Measurements from ENCODE around the gene MYH9. TPM values are rescaled to one million over a fixed set of nuclear protein-coding genes. Genes with fewer than 3 reads are reported as not detected.

MYH9 gene
- total RNA-seq, 2 experiments from 2014 or later = 901 to 925 TPM

DNA sequence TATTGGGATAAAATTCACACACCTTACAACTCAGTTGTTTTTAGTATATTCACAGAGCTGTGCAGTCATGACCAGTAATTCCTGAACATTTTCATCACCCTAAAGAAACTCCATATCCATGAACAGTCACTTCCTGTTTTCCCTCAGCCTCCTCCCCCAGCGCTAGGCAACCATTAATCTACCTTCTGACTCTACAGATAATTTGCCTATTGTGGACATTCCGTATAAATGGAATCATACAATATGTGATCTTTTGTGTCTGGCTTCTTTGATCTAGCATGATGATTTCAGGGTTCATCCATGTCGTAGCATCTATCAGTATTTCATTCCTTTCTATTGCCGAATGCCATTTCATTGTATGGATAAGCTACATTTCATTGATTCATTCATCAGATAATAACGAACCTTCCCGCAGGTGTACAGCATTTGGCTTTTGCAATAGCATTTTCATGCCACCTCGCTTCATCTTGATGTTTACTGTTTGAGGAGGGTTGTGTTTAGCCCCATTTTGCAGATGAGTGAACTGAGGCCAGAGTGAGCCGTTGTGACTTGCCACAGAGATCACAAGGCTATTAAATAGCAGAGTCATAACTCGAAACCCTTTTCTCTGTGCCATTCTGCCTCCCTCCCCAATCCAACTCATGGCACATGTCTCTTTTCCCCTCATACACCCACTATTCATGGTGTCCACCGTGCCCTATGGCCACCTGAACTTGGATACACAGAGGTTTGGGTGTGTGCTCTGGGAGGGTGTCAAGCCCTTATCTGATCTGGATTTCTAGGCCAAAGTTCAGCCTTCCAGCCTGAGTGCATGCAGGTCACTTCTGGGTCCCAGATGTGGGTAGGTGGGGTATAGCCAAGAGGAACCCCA, 11.1 kb upstream of the MYH9 start:
- intact Hi-C loops (cut with DNase I, micrococcal nuclease) = no loop called here
- H3K27me3 ChIP-seq (ENCODE audit: control insufficient read depth in 1 of 2, insufficient read depth in 2 of 2, low read length in 2 of 2) = no peaks in the 10 kb centered on the region
- H3K9me3 ChIP-seq (ENCODE audit: control insufficient read depth in 1 of 2, insufficient read depth in 1 of 2, low read length in 2 of 2) = no peaks in the 10 kb centered on the region
- Mint-ChIP-seq H3K27me3 (no peaks in the 10 kb centered on the region), H3K9me3 (no peaks in the 10 kb centered on the region), H3K27ac (no peak overlapping the region), H3K4me3 (no peak overlapping the region), H3K36me3 (ENCODE audit: low read depth) (no peaks in the 10 kb centered on the region), H3K4me1 (ENCODE audit: low read depth) (peaks cover 27% of the 10 kb centered on the region)
- ATAC-seq (ENCODE audit: poor library complexity) (no peak), DNase-seq (no peak)
- POLR2A ChIA-PET = interaction anchor here (0.9 kb wide), 1 partner anchor 37 kb away, joined by 3 read pairs; no protein-coding TSS in a partner anchor
- TF ChIP-seq, protein P1, sequence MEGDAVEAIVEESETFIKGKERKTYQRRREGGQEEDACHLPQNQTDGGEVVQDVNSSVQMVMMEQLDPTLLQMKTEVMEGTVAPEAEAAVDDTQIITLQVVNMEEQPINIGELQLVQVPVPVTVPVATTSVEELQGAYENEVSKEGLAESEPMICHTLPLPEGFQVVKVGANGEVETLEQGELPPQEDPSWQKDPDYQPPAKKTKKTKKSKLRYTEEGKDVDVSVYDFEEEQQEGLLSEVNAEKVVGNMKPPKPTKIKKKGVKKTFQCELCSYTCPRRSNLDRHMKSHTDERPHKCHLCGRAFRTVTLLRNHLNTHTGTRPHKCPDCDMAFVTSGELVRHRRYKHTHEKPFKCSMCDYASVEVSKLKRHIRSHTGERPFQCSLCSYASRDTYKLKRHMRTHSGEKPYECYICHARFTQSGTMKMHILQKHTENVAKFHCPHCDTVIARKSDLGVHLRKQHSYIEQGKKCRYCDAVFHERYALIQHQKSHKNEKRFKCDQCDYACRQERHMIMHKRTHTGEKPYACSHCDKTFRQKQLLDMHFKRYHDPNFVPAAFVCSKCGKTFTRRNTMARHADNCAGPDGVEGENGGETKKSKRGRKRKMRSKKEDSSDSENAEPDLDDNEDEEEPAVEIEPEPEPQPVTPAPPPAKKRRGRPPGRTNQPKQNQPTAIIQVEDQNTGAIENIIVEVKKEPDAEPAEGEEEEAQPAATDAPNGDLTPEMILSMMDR (IDR thresholded peaks at IDR 0.05) = no peak
- H3K4me3 ChIP-seq (ENCODE audit: low read length) = no peak overlapping the region
- peaks cover 26% of the 10 kb centered on the region for H3K4me1 ChIP-seq (ENCODE audit: insufficient read depth, low read length)
- CTCF ChIA-PET = no interaction called here
- no peak overlapping the region for H3K27ac ChIP-seq (ENCODE audit: low read depth in 1 of 2, low read length in 2 of 2)
- H3K36me3 ChIP-seq (ENCODE audit: insufficient read depth, low read length) = no peaks in the 10 kb centered on the region

DNA sequence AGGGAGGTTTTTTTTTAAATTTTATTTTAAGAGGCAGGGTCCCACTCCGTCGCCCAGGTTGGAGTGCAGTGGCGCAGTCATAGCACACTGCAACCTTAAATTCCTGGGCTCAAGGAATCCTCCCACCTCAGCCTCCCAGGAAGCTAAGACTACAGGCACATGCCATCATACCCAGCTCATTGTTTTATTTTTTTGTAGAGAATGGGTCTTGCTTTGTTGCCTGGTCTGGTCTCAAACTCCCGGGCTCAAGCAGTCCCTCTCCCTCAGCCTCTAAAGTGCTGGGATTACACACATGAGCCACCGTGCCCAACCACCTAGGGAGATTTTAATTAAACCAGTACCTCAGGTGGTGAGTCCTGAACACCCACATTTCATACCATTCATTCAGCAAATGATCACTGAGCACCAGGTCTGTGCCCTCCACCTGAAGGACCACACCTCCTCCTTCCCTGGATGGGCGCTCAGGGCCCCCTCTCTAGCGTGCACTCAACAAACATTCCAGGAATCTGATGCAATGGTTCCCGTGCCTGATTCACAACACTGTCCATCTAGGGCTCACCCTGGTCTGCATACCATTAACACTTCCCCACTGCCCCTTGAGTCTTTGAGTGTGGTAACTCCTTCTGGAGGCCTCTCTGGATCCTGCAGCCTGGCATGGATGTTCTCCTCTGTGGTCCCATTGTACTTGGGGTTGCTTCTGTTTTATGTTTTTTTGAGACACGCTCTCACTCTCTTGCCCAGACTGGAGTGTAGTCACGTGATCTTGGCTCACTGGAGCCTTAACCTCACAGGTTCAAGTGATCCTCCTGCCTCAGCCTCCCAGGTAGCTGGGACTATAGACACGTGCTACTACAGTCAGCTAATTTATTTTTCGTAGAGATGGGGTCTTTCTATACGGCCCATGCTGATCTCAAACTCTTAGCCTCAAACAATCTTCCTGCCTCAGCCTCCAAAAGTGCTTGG, 9.6 kb upstream of the MYH9 start:
- Mint-ChIP-seq H3K4me1 (ENCODE audit: low read depth) (peaks cover 27% of the 10 kb centered on the region), H3K27ac (no peak overlapping the region), H3K36me3 (ENCODE audit: low read depth) (no peaks in the 10 kb centered on the region), H3K9me3 (no peaks in the 10 kb centered on the region), H3K4me3 (no peak overlapping the region), H3K27me3 (no peaks in the 10 kb centered on the region)
- Histone ChIP-seq H3K27ac (ENCODE audit: low read depth in 1 of 2, low read length in 2 of 2) (no peak overlapping the region), H3K4me1 (ENCODE audit: insufficient read depth, low read length) (peaks cover 19% of the 10 kb centered on the region), H3K9me3 (ENCODE audit: control insufficient read depth in 1 of 2, insufficient read depth in 1 of 2, low read length in 2 of 2) (no peaks in the 10 kb centered on the region), H3K36me3 (ENCODE audit: insufficient read depth, low read length) (no peaks in the 10 kb centered on the region), H3K4me3 (ENCODE audit: low read length) (no peak overlapping the region), H3K27me3 (ENCODE audit: control insufficient read depth in 1 of 2, insufficient read depth in 2 of 2, low read length in 2 of 2) (no peaks in the 10 kb centered on the region)
- DNase-seq (no peak), ATAC-seq (ENCODE audit: poor library complexity) (no peak)
- POLR2A ChIA-PET = no interaction called here
- intact Hi-C loops (cut with DNase I, micrococcal nuclease) = no loop called here
- TF ChIP-seq, protein P1 (IDR thresholded peaks at IDR 0.05) = no peak
- CTCF ChIA-PET = interaction anchor here (1.1 kb wide), 1 partner anchor 8 kb away, joined by 5 read pairs; no protein-coding TSS in a partner anchor

DNA sequence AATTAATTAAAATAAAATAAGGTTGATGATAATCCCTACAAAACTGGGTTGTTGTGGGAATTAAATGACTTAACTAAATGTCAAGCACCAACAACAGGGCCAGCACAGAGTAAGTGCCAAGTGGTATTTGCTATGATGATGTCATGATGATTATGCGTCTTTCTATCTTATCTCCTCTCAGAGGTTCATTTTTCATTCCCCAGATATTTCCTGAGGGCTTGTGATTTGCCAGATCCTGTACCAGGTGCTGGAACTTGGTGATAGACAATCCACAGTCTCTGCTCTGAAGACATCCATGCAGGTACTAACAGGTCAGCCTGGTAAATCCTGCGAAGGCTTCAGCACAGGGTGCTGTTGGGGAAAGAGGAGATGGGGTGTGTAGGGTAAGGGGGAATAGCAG, 8.1 kb upstream of the MYH9 start:
- POLR2A ChIA-PET = interaction anchor here (0.7 kb wide), 1 partner anchor 11 kb away, joined by 3 read pairs; no protein-coding TSS in a partner anchor
- intact Hi-C loops (cut with DNase I, micrococcal nuclease) = no loop called here
- H3K27me3 Mint-ChIP-seq = no peaks in the 10 kb centered on the region

More for the DNA sequence above, 8.1 kb upstream of the MYH9 start:
- ATAC-seq (ENCODE audit: poor library complexity) (no peak), DNase-seq (no peak)
- Mint-ChIP-seq H3K27ac (no peak overlapping the region), H3K4me3 (no peak overlapping the region), H3K4me1 (ENCODE audit: low read depth) (peaks cover 33% of the 10 kb centered on the region), H3K9me3 (no peaks in the 10 kb centered on the region), H3K36me3 (ENCODE audit: low read depth) (no peaks in the 10 kb centered on the region)
- H3K36me3 ChIP-seq (ENCODE audit: insufficient read depth, low read length) = no peaks in the 10 kb centered on the region
- H3K27ac ChIP-seq (ENCODE audit: low read depth in 1 of 2, low read length in 2 of 2) = no peak overlapping the region
- no peak overlapping the region for H3K4me3 ChIP-seq (ENCODE audit: low read length)
- H3K27me3 ChIP-seq (ENCODE audit: control insufficient read depth in 1 of 2, insufficient read depth in 2 of 2, low read length in 2 of 2) = no peaks in the 10 kb centered on the region
- H3K9me3 ChIP-seq (ENCODE audit: control insufficient read depth in 1 of 2, insufficient read depth in 1 of 2, low read length in 2 of 2) = no peaks in the 10 kb centered on the region
- TF ChIP-seq, protein P1 (IDR thresholded peaks at IDR 0.05) = no peak
- CTCF ChIA-PET = interaction anchor here (1.1 to 1.5 kb wide), 2 partner anchors 9 to 74 kb away, joined by 3 to 5 read pairs; no protein-coding TSS in a partner anchor
- peaks cover 18% of the 10 kb centered on the region for H3K4me1 ChIP-seq (ENCODE audit: insufficient read depth, low read length)
